DND-41 (cell line): ENCODE data around the gene IL12RB2.

Experiments used
- ATAC-seq: fragments of 200-7000 bp; cut with Tn5 transposase; 3 replicates; pipeline ENCODE4 v1.9.1; 2021; ENCODE audit warnings: low read depth; ENCODE audit not compliant: insufficient read depth
- DNase-seq: peaks from one replicate; pipeline ENCODE4 v3.0.0-alpha.2; 2020
- H2AFZ ChIP-seq: 2 replicates; pipeline ENCODE4 v1.6.0; 2012; ENCODE audit warnings: low read depth, low read length
- H3K27ac ChIP-seq: 2 replicates; pipeline ENCODE4 v1.5.1; 2012; ENCODE audit warnings: low read length, inconsistent platforms
- H3K27me3 ChIP-seq: fragments of 200-600 bp; sonication (generic); 2 replicates; pipeline ENCODE4 v1.6.0; 2012; ENCODE audit warnings: low read length, mild to moderate bottlenecking, inconsistent platforms; ENCODE audit not compliant: insufficient read depth, poor library complexity
- H3K36me3 ChIP-seq: 2 replicates; pipeline ENCODE4 v1.5.1; 2012; ENCODE audit warnings: low read length, inconsistent platforms; ENCODE audit not compliant: insufficient read depth
- H3K4me1 ChIP-seq: 2 replicates; pipeline ENCODE4 v1.5.1; 2012; ENCODE audit warnings: mild to moderate bottlenecking, low read length; ENCODE audit not compliant: insufficient read depth
- H3K4me2 ChIP-seq: 2 replicates; pipeline ENCODE4 v1.6.0; 2012; ENCODE audit warnings: mild to moderate bottlenecking, moderate library complexity, low read length, inconsistent platforms; ENCODE audit not compliant: insufficient read depth
- H3K4me3 ChIP-seq, 2 experiments: fragments of 200-600 bp in 1 of 2; shearing (Covaris generic) in 1 of 2; 2 replicates each; pipeline ENCODE4 v1.5.1; 2012 to 2016; ENCODE audit warnings: inconsistent platforms in 2 of 2, low read length in 2 of 2, mild to moderate bottlenecking in 2 of 2, low read depth in 1 of 2, moderate library complexity in 1 of 2
- H3K79me2 ChIP-seq: 2 replicates; pipeline ENCODE4 v1.6.0; 2012; ENCODE audit warnings: low read length, inconsistent platforms; ENCODE audit not compliant: insufficient read depth
- H3K9ac ChIP-seq: 2 replicates; pipeline ENCODE4 v1.6.0; 2012; ENCODE audit warnings: low read depth, mild to moderate bottlenecking, inconsistent platforms, low read length, moderate library complexity
- H3K9me3 ChIP-seq: 2 replicates; pipeline ENCODE4 v1.5.1; 2012; ENCODE audit warnings: low read length, moderate library complexity, mild to moderate bottlenecking, inconsistent platforms; ENCODE audit not compliant: insufficient read depth, severe bottlenecking
- H4K20me1 ChIP-seq: 2 replicates; pipeline ENCODE4 v1.6.0; 2012; ENCODE audit warnings: low read length; ENCODE audit not compliant: insufficient read depth
- CTCF ChIP-seq: IDR thresholded peaks from 2 replicates; pipeline ENCODE4 v1.5.1; 2012; ENCODE audit warnings: borderline replicate concordance, low read length, moderate library complexity, mild to moderate bottlenecking; ENCODE audit not compliant: poor library complexity, severe bottlenecking; ENCODE audit errors: extremely low read depth
- EZH2 ChIP-seq: IDR thresholded peaks from 3 replicates; pipeline ENCODE4 v1.6.1; 2012; ENCODE audit warnings: borderline replicate concordance, low read depth, mild to moderate bottlenecking, moderate library complexity, low read length, inconsistent platforms; ENCODE audit not compliant: severe bottlenecking

Gene IL12RB2

GRCh38 chr1:67306547-67306946, 1.1 kb upstream of the IL12RB2 start:
- H3K4me1 ChIP-seq = no peaks in the 10 kb centered on the region
- H3K79me2 ChIP-seq = no peaks in the 10 kb centered on the region
- no peak overlapping the region for H3K27ac ChIP-seq
- H3K9me3 ChIP-seq = no peaks in the 10 kb centered on the region
- ATAC-seq (no peak), DNase-seq (no peak)
- no peak for TF ChIP-seq EZH2
- no peak for TF ChIP-seq CTCF
- no peak overlapping the region for H3K4me3 ChIP-seq
- H3K36me3 ChIP-seq = no peaks in the 10 kb centered on the region
- no peaks in the 10 kb centered on the region for H4K20me1 ChIP-seq
- H3K27me3 ChIP-seq = no peaks in the 10 kb centered on the region
- no peak overlapping the region for H3K9ac ChIP-seq
- no peak overlapping the region for H3K4me2 ChIP-seq
- H2AFZ ChIP-seq = no peak overlapping the region

GRCh38 chr1:67308136-67308535, 463 bp downstream of the IL12RB2 start:
- no peaks in the 10 kb centered on the region for H3K27me3 ChIP-seq
- H3K36me3 ChIP-seq = no peaks in the 10 kb centered on the region
- no peak overlapping the region for H3K4me2 ChIP-seq
- H3K27ac ChIP-seq = no peak overlapping the region
- TF ChIP-seq CTCF = no peak
- TF ChIP-seq EZH2 = no peak
- DNase-seq (no peak), ATAC-seq (no peak)
- H3K79me2 ChIP-seq = no peaks in the 10 kb centered on the region
- no peak overlapping the region for H3K9ac ChIP-seq
- no peaks in the 10 kb centered on the region for H4K20me1 ChIP-seq
- H2AFZ ChIP-seq = no peak overlapping the region
- H3K4me3 ChIP-seq = no peak overlapping the region
- no peaks in the 10 kb centered on the region for H3K4me1 ChIP-seq
- H3K9me3 ChIP-seq = no peaks in the 10 kb centered on the region

GRCh38 chr1:67312615-67313014, 4.9 kb downstream of the IL12RB2 start:
- no peak overlapping the region for H3K27ac ChIP-seq

More at GRCh38 chr1:67312615-67313014, 4.9 kb downstream of the IL12RB2 start:
- H3K36me3 ChIP-seq = no peaks in the 10 kb centered on the region
- DNase-seq (no peak), ATAC-seq (no peak)
- TF ChIP-seq CTCF = no peak
- TF ChIP-seq EZH2 = no peak
- no peak overlapping the region for H3K4me2 ChIP-seq
- H3K9me3 ChIP-seq = no peaks in the 10 kb centered on the region
- H4K20me1 ChIP-seq = no peaks in the 10 kb centered on the region
- no peak overlapping the region for H3K4me3 ChIP-seq
- peaks cover 6% of the 10 kb centered on the region for H3K27me3 ChIP-seq
- no peak overlapping the region for H2AFZ ChIP-seq
- no peaks in the 10 kb centered on the region for H3K79me2 ChIP-seq
- no peaks in the 10 kb centered on the region for H3K4me1 ChIP-seq
- H3K9ac ChIP-seq = no peak overlapping the region
